GM18861 (cell line): ENCODE measurements around the gene CAMK1D.

Experiments
- ATAC-seq: cut with Tn5 transposase; IDR thresholded peaks from one replicate; pipeline ENCODE4 v1.9.1; 2021; ENCODE audit not compliant: unreplicated experiment

CAMK1D gene

DNA sequence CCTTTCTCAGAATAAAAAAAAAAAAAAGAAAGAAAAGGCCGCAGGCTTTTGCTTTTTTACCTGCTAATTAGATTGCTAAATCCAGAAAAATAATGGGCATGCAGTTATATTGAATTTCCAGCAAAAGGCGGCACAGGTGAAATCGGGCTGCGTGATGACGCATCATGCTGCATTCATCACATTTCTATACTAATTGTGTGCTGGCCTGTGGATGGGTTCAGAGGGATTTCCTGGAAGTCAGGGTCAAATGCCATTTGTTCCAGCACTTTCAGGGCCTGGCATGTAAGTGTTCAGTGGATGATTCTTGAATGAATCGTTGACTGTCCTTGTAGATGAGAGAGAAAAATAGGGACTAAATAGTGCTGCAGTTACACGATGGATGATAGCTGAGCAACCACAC lies 292.7 kb downstream of the CAMK1D start:
- ATAC-seq = no peak

DNA sequence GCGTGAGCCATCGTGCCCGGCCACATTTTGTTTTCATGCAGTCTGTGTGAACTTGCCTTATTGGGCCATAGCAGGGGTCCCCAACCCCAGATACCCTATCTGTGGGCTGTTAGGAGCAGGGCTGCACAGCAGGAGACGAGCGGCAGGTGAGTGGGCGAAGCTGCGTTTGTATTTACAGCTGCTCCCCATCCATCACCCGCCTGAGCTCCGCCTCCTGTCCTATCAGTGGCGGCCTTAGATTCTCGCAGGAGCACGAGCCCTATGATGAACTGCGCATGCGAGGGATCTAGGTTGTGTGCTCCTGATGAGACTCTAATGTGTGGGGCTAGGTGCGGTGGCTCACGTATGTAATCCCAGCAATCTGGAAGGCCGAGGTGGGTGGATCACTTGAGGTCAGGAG lies 293.9 kb downstream of the CAMK1D start:
- ATAC-seq = no peak

DNA sequence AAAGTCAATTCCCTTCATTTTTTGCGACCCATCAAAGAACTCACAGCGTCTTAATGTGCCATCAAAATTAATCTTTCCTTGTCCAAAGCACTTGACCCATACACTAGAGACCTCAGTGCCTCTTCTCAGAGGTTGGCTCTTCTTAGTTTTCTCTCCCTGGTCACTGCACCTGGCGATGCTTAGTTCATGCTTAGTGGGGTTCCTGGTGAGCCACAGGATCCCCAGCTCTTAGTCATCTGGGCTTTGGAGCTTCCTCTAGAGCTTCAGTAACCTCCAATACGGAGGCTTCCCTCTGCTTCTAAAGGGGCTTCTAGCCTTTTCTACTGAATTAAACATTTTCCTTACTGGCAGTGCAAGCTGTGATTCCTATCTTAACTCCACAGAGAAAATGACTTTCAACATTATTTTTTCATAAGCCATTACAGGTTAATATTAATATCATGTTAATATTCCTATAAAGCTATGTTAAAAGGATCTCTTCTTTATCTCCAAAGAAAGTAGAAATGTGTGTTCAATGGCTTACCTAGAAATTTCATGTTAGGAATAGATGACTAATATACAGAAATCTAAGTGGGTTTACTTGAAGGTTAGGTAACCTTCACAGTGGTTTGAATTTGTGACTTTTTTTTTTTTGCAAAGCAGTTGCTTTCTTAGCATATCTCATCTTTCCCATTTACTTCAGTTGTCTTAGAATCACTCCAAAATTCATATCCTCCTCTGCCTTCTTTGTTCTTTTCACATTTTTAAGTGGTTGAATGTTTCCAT lies 295.2 kb downstream of the CAMK1D start:
- ATAC-seq = no peak

DNA sequence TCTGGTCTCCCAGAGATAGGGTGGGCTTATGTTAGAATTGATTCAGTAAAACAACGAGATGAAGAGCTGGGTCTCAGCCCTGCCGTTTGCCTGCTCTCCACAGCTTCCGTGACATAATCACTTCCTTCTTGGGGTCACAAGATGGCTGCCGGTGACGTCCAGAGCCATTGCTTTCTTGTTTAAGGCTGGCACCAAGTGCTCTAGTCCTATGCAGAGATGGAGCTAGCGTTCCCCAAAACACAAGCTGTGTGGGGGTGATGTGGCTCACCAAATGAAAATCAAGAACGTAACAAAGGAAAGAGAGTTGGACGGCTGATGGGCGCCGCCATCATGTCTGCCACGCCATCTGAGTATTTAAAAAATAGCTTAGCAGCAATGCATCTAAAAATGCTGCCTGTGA lies 296.1 kb downstream of the CAMK1D start:
- no peak for ATAC-seq

GRCh38 chr10:12649012-12649584 lies 299.8 kb downstream of the CAMK1D start:
- no peak for ATAC-seq

GRCh38 chr10:12650122-12650521 lies 300.8 kb downstream of the CAMK1D start:
- ATAC-seq = no peak

DNA sequence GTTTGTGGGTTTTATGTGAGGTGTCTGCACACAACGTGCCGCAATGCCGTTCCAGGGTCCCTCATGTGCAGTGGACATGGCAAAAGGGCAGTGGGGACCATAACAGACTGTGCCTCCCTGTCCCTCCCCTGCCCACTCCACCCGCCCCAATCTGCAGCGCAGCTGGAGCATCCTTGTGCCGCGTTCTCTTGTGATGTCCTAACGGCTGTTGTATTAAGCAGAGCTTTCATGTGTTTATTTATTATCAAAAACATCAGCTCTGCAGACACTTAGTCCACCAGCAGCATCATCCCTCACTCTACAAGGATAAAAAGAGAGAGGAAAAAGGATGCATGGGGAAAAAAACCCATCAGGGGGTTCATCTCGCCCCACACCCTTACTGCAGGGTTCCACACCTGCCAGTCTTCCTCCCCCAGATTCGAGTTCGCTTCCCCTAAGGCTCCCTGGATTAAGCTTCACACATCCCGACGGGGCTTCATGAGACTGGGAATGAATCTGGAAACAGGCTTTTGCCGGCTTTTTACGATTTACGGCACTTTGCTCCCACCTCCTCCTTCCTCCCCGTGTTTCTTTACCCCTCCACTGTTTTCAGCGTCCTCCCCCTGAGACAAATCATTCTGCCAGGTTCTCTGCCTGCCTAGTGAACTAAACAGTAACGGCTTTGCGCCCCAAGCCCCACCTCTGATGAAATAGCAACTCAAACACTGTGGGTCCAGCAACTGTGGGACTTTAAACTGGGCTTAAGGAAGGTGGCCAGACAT lies 301.4 kb downstream of the CAMK1D start:
- no peak for ATAC-seq

GRCh38 chr10:12655940-12656339 lies 306.6 kb downstream of the CAMK1D start:
- ATAC-seq = no peak

DNA sequence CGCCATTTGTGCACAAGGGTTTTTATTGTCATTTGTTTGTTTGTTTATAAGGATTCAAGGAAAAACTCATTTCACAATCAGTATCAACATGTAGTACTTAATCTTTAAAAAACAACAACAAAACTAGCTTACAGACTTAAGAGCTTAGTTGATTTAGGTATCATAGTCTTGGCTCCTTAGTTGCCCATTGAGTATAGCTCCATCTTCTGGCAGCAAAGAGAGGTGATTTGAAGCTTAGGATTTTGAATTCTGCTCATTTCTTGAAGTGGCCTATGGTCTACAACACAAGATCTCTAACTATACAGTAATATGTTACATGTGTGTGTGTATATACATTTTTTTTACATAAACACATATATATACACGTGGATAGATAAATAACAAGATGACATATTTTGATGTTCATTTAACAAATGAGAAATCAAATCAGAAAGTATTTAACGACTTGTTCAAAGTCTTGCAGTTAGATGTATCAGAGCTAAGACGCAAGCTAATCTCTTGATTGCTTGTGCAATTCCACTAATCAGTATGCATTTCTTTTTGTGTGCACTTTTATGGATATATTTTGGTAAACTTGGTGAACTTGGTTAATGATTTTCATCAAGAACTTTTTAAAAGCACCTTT lies 307.3 kb downstream of the CAMK1D start:
- ATAC-seq = no peak

- no peak for ATAC-seq
These were observed 308.1 kb downstream of the CAMK1D start for GRCh38 chr10:12657489-12657888.

GRCh38 chr10:12658526-12658925 lies 309.2 kb downstream of the CAMK1D start:
- ATAC-seq = no peak

DNA sequence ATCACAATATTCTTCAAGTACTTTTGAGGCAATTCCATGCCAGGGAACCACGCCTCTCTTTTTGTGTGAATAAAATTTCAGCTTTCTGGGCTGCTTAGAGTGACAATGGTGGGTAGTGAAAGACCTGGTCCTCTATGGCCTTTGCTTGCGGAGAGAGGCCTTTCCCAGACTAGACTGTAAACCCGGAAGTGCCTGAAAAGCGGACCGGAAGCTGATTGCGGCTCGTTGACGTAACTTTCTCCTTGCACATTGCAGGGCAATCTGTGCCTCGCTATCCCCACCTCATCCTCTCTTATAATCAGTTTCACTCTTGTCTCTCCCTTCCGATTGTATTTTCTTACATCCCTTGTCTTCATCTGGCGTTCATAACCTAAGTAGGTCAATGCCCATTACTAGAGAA lies 310.4 kb downstream of the CAMK1D start:
- ATAC-seq = no peak

- no peak for ATAC-seq
These were observed 311.5 kb downstream of the CAMK1D start for GRCh38 chr10:12660812-12661211.

DNA sequence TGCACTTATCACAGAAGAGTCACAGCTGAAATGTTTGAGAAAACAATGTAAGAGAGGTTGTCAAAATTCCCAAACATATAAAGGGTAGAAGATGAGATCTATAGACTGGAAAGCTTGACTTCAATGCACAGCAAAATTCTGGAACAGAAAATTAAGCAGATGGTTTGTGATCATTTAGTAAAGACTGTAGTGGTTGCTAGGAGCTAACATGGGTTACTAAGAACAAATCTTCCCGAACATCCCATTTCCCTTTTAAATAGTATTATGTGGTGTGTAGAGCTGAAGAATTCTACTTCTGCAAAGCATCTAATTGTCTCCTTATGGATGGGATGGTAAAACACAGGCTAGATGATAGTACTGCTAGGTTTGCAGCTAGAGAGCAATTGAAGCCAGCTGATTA lies 312.3 kb downstream of the CAMK1D start:
- no peak for ATAC-seq

DNA sequence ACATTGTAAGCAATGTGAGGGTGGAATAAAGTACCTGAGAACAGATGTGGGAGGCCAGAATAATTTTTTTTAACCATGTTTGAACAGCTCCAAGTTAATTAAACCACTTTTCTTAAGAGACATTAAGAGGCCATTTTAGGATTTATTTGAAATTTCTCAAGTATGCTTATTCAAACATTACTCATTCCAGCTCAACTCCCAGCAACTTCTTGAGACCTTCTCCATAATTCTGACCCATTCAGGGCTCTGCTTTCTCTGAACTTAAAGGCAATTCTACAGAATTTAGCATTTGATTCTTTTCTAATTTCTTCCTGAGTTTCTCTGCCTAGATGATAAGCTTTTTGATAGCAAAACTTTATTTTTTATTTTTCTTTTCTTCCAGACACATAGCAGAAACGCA lies 314.5 kb downstream of the CAMK1D start:
- ATAC-seq = no peak

DNA sequence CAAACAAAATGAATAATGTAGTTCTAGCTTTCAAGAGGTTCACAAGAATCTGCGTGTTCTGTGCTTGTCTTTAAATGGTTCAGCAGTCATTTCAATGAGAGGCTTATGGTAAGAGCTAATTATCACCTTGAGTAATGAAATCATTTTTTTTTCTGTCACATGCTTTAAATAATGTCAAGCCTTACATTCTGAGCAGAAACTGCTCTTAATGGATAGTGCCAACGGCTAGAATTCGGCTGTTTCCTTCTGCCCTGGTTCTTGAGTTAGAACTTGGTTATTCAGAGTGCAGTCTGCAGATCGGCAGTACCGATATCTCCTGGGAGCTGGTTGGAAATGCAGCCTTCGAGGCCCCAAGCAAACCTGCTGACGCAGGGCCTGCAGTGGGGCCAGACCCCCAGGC lies 316.2 kb downstream of the CAMK1D start:
- ATAC-seq = no peak

- no peak for ATAC-seq
These were observed 317.7 kb downstream of the CAMK1D start for GRCh38 chr10:12667052-12667451.

DNA sequence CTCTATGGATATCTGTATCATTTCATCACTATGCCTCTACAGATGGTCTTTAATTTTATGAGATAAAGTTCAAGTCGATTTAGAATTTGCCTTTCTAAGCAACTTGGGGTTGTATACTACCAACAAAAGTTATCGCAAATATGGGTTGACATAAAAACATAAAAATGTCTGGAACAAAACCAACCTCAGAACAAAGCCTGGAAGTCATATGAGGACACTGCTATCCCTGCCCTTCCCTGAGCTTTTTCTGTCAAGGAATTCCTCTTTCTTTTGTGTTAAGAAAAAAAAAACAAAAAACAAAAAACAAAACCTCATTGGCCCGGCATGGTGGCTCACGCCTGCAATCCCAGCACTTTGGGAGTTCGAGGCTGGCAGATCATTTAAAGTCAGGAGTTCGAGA lies 319.3 kb downstream of the CAMK1D start:
- no peak for ATAC-seq

DNA sequence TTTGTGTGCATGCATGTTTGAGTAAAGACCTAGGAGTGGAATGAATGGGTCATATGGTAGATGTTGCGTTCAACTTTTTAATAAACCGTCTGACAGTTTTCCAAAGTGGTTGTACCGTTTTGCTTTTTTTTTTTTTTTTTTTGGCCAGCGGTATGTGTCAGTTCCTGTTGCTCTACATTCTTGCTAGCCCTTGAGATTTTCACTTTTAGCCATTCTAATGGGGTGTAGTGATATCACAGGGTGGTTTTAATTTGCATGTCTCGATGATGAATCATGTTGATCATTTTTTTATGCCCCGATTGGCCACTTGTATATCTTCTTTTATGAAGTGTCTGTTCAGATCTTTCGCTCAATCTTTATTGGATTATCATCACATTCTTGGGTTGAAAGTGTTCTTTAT lies 320.7 kb downstream of the CAMK1D start:
- no peak for ATAC-seq

- no peak for ATAC-seq
These were observed 325.8 kb downstream of the CAMK1D start for GRCh38 chr10:12675186-12675585.

- no peak for ATAC-seq
These were observed 330.3 kb downstream of the CAMK1D start for GRCh38 chr10:12679636-12680035.

- no peak for ATAC-seq
These were observed 331.9 kb downstream of the CAMK1D start for GRCh38 chr10:12681252-12681651.
